BE2C (cell line): ENCODE measurements around the gene ICAM1.

Experiments used
- DNase-seq: peaks from one replicate; pipeline ENCODE4 v3.0.0-alpha.2; 2020
- H3K27me3 ChIP-seq: fragments of 250-450 bp; sonication (Bioruptor Pico); 2 replicates; pipeline ENCODE4 v1.5.1; 2020; ENCODE audit warnings: mild to moderate bottlenecking
- H3K36me3 ChIP-seq: fragments of 250-450 bp; sonication (Bioruptor Pico); 2 replicates; pipeline ENCODE4 v1.5.1; 2020; ENCODE audit warnings: mild to moderate bottlenecking
- H3K4me1 ChIP-seq: fragments of 250-450 bp; sonication (Bioruptor Pico); 2 replicates; pipeline ENCODE4 v1.5.1; 2020
- H3K4me3 ChIP-seq: 2 replicates; pipeline ENCODE4 v1.5.1; 2011; ENCODE audit warnings: low read depth, low read length
- H3K9me3 ChIP-seq: fragments of 250-450 bp; sonication (Bioruptor Pico); 2 replicates; pipeline ENCODE4 v1.5.1; 2020
- TF ChIP-seq, protein P1 (sequence below): IDR thresholded peaks from 2 replicates; pipeline ENCODE4 v1.5.1; 2012; ENCODE audit warnings: mild to moderate bottlenecking, low read depth, low read length

ICAM1 gene

DNA sequence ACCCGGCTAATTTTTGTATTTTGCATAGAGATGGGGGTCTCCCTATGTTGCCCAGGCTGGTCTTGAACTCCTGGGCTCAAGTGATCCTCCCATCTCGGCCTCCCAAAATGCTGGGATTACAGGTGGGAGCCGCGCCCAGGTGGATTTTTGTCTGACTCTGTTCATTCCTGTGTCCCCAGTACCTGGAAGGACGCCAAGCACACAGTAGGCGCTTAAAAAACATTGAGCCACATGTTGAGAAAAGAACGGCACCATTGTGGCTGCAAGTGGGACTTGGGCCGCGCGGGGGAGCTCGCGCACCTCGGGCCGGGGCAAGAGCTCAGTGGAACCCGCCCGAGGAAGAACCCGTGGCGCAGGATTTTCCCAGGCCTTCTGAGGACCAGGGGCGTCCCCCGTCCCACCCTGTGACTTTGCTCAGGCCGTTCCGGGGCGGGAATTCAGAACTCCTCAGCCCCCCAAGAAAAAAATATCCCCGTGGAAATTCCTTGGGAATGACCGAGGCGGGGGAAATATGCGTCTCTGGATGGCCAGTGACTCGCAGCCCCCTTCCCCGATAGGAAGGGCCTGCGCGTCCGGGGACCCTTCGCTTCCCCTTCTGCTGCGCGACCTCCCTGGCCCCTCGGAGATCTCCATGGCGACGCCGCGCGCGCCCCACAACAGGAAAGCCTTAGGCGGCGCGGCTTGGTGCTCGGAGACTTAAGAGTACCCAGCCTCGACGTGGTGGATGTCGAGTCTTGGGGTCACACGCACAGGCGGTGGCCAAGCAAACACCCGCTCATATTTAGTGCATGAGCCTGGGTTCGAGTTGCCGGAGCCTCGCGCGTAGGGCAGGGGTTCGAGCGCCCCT lies 1.4 kb upstream of the ICAM1 start:
- H3K9me3 ChIP-seq = no peaks in the 10 kb centered on the region
- H3K4me3 ChIP-seq = peak overlapping the region; percentile 25; the same call in 1 of the 2 replicates
- TF ChIP-seq, protein P1, sequence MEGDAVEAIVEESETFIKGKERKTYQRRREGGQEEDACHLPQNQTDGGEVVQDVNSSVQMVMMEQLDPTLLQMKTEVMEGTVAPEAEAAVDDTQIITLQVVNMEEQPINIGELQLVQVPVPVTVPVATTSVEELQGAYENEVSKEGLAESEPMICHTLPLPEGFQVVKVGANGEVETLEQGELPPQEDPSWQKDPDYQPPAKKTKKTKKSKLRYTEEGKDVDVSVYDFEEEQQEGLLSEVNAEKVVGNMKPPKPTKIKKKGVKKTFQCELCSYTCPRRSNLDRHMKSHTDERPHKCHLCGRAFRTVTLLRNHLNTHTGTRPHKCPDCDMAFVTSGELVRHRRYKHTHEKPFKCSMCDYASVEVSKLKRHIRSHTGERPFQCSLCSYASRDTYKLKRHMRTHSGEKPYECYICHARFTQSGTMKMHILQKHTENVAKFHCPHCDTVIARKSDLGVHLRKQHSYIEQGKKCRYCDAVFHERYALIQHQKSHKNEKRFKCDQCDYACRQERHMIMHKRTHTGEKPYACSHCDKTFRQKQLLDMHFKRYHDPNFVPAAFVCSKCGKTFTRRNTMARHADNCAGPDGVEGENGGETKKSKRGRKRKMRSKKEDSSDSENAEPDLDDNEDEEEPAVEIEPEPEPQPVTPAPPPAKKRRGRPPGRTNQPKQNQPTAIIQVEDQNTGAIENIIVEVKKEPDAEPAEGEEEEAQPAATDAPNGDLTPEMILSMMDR = peak; percentile 94
- no peaks in the 10 kb centered on the region for H3K4me1 ChIP-seq
- peak; percentile 84 for DNase-seq
- peaks cover 49% of the 10 kb centered on the region for H3K27me3 ChIP-seq
- no peaks in the 10 kb centered on the region for H3K36me3 ChIP-seq

DNA sequence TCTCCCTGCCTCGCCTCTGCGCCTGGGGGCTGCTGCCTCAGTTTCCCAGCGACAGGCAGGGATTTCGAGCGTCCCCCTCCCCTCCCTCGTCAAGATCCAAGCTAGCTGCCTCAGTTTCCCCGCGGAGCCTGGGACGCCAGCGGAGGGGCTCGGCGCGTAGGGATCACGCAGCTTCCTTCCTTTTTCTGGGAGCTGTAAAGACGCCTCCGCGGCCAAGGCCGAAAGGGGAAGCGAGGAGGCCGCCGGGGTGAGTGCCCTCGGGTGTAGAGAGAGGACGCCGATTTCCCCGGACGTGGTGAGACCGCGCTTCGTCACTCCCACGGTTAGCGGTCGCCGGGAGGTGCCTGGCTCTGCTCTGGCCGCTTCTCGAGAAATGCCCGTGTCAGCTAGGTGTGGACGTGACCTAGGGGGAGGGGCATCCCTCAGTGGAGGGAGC lies 722 bp upstream of the ICAM1 start:
- Histone ChIP-seq H3K27me3 (peaks cover 56% of the 10 kb centered on the region), H3K4me1 (no peaks in the 10 kb centered on the region), H3K36me3 (no peaks in the 10 kb centered on the region), H3K4me3 (no peak overlapping the region), H3K9me3 (no peaks in the 10 kb centered on the region)
- DNase-seq = no peak
- TF ChIP-seq, protein P1 = no peak

DNA sequence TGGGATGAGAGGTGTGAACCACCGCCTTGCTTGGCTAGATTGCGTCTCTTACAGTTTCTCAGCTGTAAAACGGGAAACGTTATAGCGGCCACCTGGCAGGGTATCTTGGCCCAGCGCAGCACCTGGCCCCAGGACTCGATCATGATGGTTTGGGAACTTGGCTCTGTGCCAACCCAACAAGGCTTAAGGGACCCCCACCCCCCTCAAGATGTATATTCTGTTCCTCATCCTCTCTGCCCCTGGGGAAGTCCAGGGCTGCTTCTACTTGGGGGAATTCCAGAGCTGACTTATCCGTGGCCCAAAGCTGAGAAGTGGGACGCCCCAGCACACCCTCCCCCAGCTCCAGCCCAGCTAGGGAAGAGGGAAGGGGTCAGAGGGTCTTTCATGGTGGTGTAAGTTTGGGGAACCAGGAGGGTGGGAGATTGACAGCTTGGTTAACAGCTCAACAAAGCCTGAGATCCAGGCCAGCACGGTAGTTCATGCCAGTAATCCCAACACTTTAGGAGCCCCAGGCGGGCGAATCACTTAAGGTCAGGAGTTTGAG lies 695 bp downstream of the ICAM1 start:
- Histone ChIP-seq H3K9me3 (no peaks in the 10 kb centered on the region), H3K27me3 (peaks cover 70% of the 10 kb centered on the region), H3K36me3 (no peaks in the 10 kb centered on the region), H3K4me3 (no peak overlapping the region), H3K4me1 (no peaks in the 10 kb centered on the region)
- TF ChIP-seq, protein P1 = no peak
- no peak for DNase-seq

DNA sequence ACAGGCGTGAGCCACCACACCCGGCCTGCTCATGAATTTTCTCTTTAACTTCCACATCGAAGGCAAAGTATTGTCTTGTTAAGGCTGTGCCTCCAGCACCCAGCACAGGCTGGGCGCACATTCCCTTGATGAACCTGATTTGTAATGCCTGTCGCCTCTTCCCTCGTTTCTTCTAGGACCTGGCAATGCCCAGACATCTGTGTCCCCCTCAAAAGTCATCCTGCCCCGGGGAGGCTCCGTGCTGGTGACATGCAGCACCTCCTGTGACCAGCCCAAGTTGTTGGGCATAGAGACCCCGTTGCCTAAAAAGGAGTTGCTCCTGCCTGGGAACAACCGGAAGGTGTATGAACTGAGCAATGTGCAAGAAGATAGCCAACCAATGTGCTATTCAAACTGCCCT lies 3.7 kb downstream of the ICAM1 start:
- Histone ChIP-seq H3K27me3 (peaks cover 78% of the 10 kb centered on the region), H3K4me1 (no peaks in the 10 kb centered on the region), H3K36me3 (no peaks in the 10 kb centered on the region), H3K9me3 (no peaks in the 10 kb centered on the region), H3K4me3 (no peak overlapping the region)
- TF ChIP-seq, protein P1 = no peak
- no peak for DNase-seq

DNA sequence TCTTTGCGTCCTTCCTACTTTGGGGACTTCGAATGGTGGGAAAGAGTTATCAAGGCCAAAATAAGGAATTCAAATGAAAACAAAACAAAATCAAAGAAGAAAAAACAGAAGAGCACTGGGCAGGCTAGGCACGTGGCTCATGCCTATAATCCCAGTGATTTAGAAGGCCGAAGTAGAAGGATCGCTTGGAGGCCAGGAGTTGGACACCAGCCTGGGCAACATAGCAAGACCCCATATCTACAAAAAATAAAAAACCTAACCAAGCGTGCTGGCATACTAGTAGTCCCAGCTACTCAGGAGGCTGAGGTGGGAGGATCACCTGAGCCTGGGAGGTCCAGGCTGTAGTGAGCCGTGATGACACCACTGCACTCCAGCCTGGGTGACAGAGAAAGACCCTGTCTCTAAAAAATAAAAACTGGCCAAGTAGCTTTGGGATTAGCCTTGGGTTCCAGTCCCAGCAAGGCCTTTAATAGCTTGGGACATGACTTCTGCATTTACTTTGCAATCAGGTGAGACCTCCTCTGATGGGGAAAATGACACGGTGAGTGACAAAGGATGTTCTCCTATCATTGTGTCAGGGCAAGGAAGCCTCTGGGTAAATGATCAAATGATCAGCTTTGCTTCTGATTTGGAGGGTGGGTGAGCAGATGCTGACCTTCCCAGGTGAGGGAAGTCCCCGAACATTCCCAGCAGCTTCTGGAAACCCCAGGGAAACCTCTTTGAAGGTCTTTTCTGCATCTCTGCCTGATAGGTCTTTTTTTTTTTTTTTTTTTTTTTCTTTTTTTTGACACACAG lies 7.1 kb downstream of the ICAM1 start:
- TF ChIP-seq, protein P1 = no peak
- H3K4me1 ChIP-seq = no peaks in the 10 kb centered on the region
- H3K4me3 ChIP-seq = no peak overlapping the region
- H3K9me3 ChIP-seq = no peaks in the 10 kb centered on the region
- H3K36me3 ChIP-seq = no peaks in the 10 kb centered on the region
- H3K27me3 ChIP-seq = peaks cover 44% of the 10 kb centered on the region
- no peak for DNase-seq

DNA sequence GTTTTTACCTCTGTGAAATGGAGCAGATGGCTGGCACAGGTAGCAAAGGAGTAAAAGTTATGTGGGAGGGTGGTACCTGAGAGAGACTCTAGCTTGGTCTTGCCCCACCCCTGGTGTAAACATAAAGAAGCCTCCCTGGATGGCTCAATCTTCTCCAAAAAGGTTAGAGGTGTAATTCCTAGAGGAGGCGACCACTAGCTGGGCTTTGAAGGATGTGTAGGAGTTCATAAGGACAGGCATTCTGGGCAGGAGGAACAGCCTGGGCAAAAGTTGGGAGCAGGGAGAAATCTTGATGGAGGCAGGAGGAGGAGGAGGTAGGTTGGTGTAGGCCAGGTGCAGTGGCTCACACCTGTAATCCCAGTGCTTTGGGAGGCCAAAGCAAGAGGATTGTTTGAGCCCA lies 8.0 kb downstream of the ICAM1 start:
- H3K4me1 ChIP-seq = no peaks in the 10 kb centered on the region
- no peaks in the 10 kb centered on the region for H3K36me3 ChIP-seq
- TF ChIP-seq, protein P1 = no peak

More for the DNA sequence above, 8.0 kb downstream of the ICAM1 start:
- no peak for DNase-seq
- Histone ChIP-seq H3K27me3 (peaks cover 36% of the 10 kb centered on the region), H3K4me3 (no peak overlapping the region), H3K9me3 (no peaks in the 10 kb centered on the region)
